Mammary epithelial cell (primary cell): Measurements from ENCODE around the gene DTX1.

Source experiments
- EZH2 ChIP-seq: IDR thresholded peaks from 2 replicates; pipeline ENCODE4 v1.6.1; 2012; ENCODE audit warnings: low read length, inconsistent platforms, borderline replicate concordance
- TF ChIP-seq, protein P1 (sequence below), 2 donors: IDR thresholded peaks in 1 of 2; conservative IDR thresholded peaks in 1 of 2; 2 replicates each; pipeline ENCODE4 v1.5.1; 2011 to 2012; ENCODE audit warnings: inconsistent platforms in 2 of 2, low read length in 2 of 2, mild to moderate bottlenecking in 2 of 2, control low read depth in 1 of 2, low read depth in 1 of 2; ENCODE audit not compliant: insufficient read depth in 1 of 2; ENCODE audit errors: extremely low read depth in 1 of 2

DNA sequence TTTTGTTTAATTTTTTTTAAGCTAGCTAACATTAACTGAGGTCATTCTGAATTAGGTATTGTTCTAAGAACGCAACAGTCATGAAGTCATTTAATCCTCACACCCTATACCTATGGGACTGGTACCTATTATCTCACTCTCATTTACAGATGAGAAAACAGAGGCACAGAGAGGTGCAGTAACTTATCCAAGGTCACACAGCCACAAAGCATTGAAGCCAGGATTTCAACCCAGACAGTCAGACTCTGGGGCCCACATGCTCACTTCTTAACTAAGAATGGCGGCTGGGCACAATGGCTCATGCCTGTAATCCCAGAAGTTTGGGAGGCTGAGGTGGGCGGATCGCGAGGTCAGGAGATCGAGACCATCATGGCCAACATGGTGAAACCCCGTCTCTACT is 15.0 kb upstream of the DTX1 start:
- TF ChIP-seq, protein P1, sequence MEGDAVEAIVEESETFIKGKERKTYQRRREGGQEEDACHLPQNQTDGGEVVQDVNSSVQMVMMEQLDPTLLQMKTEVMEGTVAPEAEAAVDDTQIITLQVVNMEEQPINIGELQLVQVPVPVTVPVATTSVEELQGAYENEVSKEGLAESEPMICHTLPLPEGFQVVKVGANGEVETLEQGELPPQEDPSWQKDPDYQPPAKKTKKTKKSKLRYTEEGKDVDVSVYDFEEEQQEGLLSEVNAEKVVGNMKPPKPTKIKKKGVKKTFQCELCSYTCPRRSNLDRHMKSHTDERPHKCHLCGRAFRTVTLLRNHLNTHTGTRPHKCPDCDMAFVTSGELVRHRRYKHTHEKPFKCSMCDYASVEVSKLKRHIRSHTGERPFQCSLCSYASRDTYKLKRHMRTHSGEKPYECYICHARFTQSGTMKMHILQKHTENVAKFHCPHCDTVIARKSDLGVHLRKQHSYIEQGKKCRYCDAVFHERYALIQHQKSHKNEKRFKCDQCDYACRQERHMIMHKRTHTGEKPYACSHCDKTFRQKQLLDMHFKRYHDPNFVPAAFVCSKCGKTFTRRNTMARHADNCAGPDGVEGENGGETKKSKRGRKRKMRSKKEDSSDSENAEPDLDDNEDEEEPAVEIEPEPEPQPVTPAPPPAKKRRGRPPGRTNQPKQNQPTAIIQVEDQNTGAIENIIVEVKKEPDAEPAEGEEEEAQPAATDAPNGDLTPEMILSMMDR (conservative IDR thresholded peaks at IDR 0.05 in 1 of 2, IDR thresholded peaks at IDR 0.05 in 1 of 2; ENCODE audit: extremely low read depth in 1 of 2, insufficient read depth in 1 of 2, low read depth in 1 of 2, low read length in 2 of 2) = no peak
- no peak for TF ChIP-seq EZH2
